ENCODE data around the gene SLC13A4.

The SLC13A4 gene

DNA sequence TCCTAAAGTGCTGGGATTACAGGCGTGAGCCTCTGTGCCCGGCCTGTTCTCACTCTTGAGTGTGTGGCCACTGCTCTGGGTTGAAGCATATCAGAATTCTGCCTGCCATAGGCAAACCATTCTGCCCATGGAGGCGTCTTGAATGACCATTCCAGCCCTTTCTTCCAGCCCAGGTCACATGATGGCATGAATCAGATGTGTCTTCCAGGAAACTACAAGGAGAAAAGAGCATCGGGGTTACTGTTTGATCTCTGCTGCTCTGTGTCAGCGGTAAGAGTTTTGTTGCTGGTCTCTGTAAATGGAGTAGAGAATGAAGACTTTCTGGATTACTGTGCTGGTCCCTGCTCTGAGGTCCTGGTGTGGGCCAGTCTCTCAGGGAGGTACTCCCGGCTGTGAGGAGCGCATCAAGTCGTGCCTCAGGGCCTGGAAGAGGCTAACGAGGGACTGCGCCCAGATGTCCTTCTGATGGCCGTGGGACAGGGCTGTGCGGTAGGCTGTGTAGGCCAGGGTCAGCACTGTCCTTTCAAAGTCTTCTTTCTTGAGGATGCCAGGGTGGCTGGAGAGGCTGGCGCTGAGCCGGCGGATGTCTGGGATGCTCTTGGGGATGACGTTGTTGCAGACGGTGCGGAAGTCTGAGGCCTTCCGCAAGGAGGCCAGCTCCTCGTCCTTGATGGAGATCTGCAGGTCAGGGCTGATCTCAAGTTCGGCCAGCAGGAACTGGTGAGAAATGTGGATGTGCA lies 5.8 kb upstream of the SLC13A4 start:
- DNase-seq (ENCODE audit: extremely low spot score), result no peak
- ChIA-PET POLR2A (no interaction called here), CTCF (interaction anchor here (1.6 kb wide), 2 partner anchors 11 to 16 kb away, joined by 3 to 4 read pairs; no protein-coding TSS in a partner anchor)
- TF ChIP-seq, protein P1, sequence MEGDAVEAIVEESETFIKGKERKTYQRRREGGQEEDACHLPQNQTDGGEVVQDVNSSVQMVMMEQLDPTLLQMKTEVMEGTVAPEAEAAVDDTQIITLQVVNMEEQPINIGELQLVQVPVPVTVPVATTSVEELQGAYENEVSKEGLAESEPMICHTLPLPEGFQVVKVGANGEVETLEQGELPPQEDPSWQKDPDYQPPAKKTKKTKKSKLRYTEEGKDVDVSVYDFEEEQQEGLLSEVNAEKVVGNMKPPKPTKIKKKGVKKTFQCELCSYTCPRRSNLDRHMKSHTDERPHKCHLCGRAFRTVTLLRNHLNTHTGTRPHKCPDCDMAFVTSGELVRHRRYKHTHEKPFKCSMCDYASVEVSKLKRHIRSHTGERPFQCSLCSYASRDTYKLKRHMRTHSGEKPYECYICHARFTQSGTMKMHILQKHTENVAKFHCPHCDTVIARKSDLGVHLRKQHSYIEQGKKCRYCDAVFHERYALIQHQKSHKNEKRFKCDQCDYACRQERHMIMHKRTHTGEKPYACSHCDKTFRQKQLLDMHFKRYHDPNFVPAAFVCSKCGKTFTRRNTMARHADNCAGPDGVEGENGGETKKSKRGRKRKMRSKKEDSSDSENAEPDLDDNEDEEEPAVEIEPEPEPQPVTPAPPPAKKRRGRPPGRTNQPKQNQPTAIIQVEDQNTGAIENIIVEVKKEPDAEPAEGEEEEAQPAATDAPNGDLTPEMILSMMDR (IDR thresholded peaks at IDR 0.05; ENCODE audit: control extremely low read depth, extremely low read depth, low read depth, missing control alignments), result no peak

DNA sequence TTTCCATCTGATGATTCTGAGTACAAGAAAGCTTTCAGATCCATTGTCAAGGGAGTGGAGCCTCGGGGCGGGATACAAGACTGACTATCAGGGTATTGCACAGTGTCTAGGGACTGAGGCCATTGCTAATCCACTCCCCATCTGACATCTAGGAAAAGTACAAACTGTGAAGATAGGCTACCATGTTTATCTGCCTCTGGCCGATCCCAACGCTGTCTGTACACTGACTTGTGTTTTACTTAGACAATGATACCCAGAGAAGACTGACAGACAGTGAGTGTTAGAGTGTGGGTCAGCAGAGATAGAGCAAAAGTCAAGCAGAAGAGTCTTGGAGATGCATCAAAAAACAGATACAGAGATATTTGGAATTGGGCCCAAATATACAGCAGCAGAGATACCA lies 3.1 kb upstream of the SLC13A4 start:
- ChIA-PET POLR2A (no interaction called here), CTCF (no interaction called here)
- TF ChIP-seq, protein P1 (IDR thresholded peaks at IDR 0.05; ENCODE audit: control extremely low read depth, extremely low read depth, low read depth, missing control alignments), result no peak
- no peak for DNase-seq (ENCODE audit: extremely low spot score)

DNA sequence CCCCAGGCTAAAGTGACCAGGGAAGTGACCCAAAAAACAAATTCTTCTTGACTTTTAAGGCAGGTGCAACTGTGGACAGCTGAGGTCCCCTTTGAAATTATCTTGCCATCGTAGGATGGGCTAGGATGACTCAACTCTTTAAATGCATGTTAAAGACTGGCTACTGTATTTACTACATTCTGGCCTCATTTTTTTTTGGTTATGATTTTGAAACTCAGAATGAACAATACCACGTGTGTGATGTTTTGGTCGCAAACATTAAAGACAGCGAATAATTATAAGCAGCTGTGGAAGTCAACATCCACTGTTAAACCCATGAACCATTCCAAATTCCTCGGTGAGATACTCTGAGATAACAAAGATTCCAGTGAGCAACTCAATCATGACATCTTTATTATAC lies 1.2 kb upstream of the SLC13A4 start:
- POLR2A ChIA-PET, result no interaction called here
- CTCF ChIA-PET, result interaction anchor here (1.6 kb wide), 2 partner anchors 12 to 19 kb away, joined by 4 to 6 read pairs; no protein-coding TSS in a partner anchor
- TF ChIP-seq, protein P1 (IDR thresholded peaks at IDR 0.05; ENCODE audit: control extremely low read depth, extremely low read depth, low read depth, missing control alignments), result no peak
- DNase-seq (ENCODE audit: extremely low spot score), result no peak

DNA sequence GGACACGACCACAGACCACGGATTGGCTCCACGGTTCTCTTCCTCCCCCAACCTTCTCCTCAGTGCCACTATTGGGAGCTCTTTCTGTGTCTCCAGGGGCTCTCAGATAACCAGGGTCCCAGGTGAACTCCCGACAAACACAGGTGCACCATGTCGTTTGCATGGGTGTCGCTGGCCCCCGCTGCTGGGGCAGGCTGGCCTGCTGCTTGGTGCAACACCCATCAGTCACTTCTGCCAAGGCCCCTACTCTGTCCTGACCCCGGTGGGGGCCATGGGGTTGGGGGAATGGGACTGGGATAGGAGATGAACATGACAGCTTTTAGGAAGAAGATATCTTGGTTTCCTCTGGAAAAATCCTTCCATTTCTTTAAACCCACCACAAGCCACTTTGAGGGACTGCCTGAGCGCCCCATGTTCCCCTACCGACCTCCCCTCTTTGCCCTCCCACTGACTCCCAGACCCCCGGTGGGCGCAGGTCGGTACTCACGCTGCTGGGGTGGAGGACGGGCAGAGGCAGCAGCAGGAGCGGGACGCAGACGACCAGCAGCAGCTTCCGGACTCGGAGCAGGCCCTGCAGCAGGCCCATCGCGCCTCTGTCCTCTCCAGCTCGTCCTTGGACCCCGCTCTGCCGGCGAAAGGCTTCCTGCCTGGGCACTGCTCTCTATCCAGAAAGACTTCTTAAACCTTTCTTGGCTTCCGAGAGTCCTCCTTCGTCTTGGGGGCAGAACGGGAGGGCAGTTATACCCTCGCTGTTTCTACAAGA lies 894 bp downstream of the SLC13A4 start:
- TF ChIP-seq, protein P1 (IDR thresholded peaks at IDR 0.05; ENCODE audit: control extremely low read depth, extremely low read depth, low read depth, missing control alignments), result no peak
- ChIA-PET CTCF (interaction anchor here (1.2 to 1.6 kb wide), 2 partner anchors 17 to 53 kb away, joined by 4 read pairs; no protein-coding TSS in a partner anchor), POLR2A (no interaction called here)
- DNase-seq (ENCODE audit: extremely low spot score), result no peak

DNA sequence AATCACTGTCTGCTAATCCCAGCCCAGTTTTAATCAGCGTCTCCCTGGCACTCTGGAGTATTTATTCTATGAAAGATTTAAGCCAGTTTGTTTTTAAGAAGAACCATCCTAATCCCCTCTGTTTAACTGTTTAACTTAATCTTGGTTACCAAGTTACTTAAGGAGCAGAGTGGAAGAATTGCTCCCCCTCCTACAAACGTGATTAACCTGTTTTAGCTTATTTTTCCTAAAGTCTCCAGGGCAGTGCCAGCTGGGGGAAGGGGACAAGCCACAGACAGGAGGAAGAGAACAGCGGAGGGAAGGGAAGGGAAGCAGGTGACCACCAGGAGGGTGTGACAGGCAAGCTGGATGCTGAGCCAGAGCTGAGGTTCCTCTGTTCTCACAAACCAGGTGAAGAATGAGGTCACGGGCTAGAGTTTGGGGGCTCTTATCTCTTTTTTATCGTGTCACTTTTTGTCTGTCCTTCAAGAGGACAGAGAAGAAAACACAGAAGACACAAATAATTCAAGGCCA lies 1.7 kb downstream of the SLC13A4 start:
- TF ChIP-seq, protein P1 (IDR thresholded peaks at IDR 0.05; ENCODE audit: control extremely low read depth, extremely low read depth, low read depth, missing control alignments), result no peak
- ChIA-PET CTCF (interaction anchor here (1.2 kb wide), 1 partner anchor 17 kb away, joined by 4 read pairs; no protein-coding TSS in a partner anchor), POLR2A (no interaction called here)
- DNase-seq (ENCODE audit: extremely low spot score), result no peak

DNA sequence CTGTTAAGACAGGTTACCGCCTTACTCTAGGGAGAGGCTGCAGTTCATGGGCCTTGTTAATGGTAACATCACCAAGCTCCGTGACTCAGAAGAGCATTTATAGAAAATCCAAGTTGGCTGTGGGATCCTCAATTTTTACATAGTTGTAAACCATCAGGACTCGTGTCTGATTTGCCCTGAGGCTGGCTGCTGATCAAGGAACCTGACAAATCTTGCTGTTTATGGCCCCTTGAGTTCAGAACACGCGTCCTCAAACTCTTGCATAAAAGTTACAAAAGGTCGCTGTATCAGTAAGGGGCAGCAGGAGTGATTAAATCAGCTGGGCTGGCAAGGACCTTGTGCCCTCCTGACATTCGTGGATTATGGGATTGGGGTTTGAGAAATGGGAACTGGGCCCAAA lies 4.6 kb downstream of the SLC13A4 start:
- TF ChIP-seq, protein P1 (IDR thresholded peaks at IDR 0.05; ENCODE audit: control extremely low read depth, extremely low read depth, low read depth, missing control alignments), result no peak
- ChIA-PET CTCF (no interaction called here), POLR2A (no interaction called here)
- no peak for DNase-seq (ENCODE audit: extremely low spot score)

All from GM10248 (cell line).